Suprapubic skin (tissue), 4 donors: Measurements from ENCODE around the gene SETBP1. TPM values are rescaled to one million over a fixed set of nuclear protein-coding genes. Genes with fewer than 3 reads are reported as not detected.
A peak's percentile ranks its signal among the peaks of the same experiment; 100 is the strongest.

Experiments used
- DNase-seq, 2 donors: peaks; one replicate each; pipeline ENCODE4 v3.0.0-alpha.2; 2019; ENCODE audit warnings: low spot score in 2 of 2
- H3K27ac ChIP-seq: fragments of 200-600 bp; sonication (generic); one replicate; pipeline ENCODE4 v1.5.1; 2019
- H3K27me3 ChIP-seq: fragments of 200-600 bp; sonication (generic); one replicate; pipeline ENCODE4 v1.5.1; 2019
- H3K36me3 ChIP-seq: fragments of 200-600 bp; sonication (generic); one replicate; pipeline ENCODE4 v1.5.1; 2019
- H3K4me1 ChIP-seq: fragments of 200-600 bp; sonication (generic); one replicate; pipeline ENCODE4 v1.5.1; 2019
- H3K4me3 ChIP-seq: fragments of 200-600 bp; sonication (generic); one replicate; pipeline ENCODE4 v1.5.1; 2019; ENCODE audit warnings: mild to moderate bottlenecking
- H3K9me3 ChIP-seq: fragments of 200-600 bp; sonication (generic); one replicate; pipeline ENCODE4 v1.5.1; 2019
- EP300 ChIP-seq: sonication (generic); formaldehyde crosslinking; IDR thresholded peaks from one replicate; pipeline ENCODE4 v1.6.1; 2017; ENCODE audit warnings: antibody characterized with exemption
- POLR2A ChIP-seq, 2 donors: fragments of 450-650 bp; IDR thresholded peaks; one replicate each; pipeline ENCODE4 v1.6.1; 2017; ENCODE audit warnings: antibody characterized with exemption in 2 of 2, mild to moderate bottlenecking in 2 of 2, moderate library complexity in 2 of 2
- POLR2AphosphoS5 ChIP-seq, 3 donors: sonication (generic); formaldehyde crosslinking; IDR thresholded peaks; one replicate each; pipeline ENCODE4 v1.6.1; 2017; ENCODE audit warnings: antibody characterized with exemption in 3 of 3
- WGBS: methylation state at CpG from one replicate; pipeline ENCODE4 v1.1.5; 2018; 5-methylcytosine and 5-hydroxymethylcytosine counted together
- total RNA-seq, 4 donors: library from RNA; depleted of rRNA; stranded (reverse); fragments of >200 nt; gene quantifications; one replicate each; pipeline ENCODE4 v1.1.0, GENCODE V29; 2016
- TF ChIP-seq, protein P1 (sequence below), 2 donors: fragments of 200-600 bp in 1 of 2; fragments of 450-650 bp in 1 of 2; sonication (generic) in 1 of 2; IDR thresholded peaks; one replicate each; pipeline ENCODE4 v1.5.1; 2016 to 2019; ENCODE audit warnings: antibody characterized with exemption in 2 of 2, mild to moderate bottlenecking in 1 of 2, moderate library complexity in 1 of 2

SETBP1 gene
- total RNA-seq, 4 donors from 2014 or later = 13.1 to 25.6 (median 17.2) TPM

DNA sequence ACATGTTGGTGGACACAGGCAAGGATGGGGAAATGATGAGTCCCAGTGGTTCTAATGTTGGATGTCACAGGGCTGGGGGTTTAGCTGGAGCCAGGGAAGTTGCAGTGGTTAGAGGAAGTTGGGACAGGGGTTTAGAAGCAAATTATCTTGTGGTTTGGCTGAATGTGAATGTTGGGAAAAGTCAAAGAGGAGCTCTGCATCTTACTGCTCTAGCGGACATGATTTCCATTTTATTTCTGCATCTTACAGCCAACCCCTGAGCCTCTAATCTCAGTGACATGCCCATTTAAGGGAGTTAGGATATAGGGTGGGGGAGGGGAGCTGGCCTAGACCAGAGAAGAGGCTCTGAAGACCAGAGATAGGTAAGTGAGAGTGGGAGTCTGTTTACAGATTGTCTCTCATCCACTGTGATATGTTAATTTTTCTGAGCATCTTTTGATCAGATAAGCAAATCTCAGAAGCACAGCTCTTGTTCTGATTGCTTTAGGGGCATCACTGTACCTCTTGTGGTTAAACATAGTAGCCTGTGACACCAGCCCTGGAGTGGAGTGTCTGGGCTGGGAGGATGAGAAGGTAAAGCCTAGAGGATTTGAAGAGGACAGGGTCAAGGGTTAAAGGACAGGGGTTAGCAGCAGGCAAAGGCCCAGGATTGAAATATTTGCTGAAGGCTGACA, 43.6 kb downstream of the SETBP1 start:
- H3K27ac ChIP-seq = peak overlapping the region; percentile 76
- no peak for TF ChIP-seq POLR2A (IDR thresholded peaks at IDR 0.05)
- TF ChIP-seq, protein P1, sequence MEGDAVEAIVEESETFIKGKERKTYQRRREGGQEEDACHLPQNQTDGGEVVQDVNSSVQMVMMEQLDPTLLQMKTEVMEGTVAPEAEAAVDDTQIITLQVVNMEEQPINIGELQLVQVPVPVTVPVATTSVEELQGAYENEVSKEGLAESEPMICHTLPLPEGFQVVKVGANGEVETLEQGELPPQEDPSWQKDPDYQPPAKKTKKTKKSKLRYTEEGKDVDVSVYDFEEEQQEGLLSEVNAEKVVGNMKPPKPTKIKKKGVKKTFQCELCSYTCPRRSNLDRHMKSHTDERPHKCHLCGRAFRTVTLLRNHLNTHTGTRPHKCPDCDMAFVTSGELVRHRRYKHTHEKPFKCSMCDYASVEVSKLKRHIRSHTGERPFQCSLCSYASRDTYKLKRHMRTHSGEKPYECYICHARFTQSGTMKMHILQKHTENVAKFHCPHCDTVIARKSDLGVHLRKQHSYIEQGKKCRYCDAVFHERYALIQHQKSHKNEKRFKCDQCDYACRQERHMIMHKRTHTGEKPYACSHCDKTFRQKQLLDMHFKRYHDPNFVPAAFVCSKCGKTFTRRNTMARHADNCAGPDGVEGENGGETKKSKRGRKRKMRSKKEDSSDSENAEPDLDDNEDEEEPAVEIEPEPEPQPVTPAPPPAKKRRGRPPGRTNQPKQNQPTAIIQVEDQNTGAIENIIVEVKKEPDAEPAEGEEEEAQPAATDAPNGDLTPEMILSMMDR (IDR thresholded peaks at IDR 0.05) = no peak
- no peak for TF ChIP-seq POLR2AphosphoS5 (IDR thresholded peaks at IDR 0.05)
- no peak for TF ChIP-seq EP300
- no peaks in the 10 kb centered on the region for H3K27me3 ChIP-seq
- peaks cover 35% of the 10 kb centered on the region for H3K4me1 ChIP-seq
- no peaks in the 10 kb centered on the region for H3K36me3 ChIP-seq
- DNase-seq = no peak
- 74% methylated on average over 1 of the region's 1 CpG for WGBS
- no peaks in the 10 kb centered on the region for H3K9me3 ChIP-seq
- H3K4me3 ChIP-seq = no peak overlapping the region

DNA sequence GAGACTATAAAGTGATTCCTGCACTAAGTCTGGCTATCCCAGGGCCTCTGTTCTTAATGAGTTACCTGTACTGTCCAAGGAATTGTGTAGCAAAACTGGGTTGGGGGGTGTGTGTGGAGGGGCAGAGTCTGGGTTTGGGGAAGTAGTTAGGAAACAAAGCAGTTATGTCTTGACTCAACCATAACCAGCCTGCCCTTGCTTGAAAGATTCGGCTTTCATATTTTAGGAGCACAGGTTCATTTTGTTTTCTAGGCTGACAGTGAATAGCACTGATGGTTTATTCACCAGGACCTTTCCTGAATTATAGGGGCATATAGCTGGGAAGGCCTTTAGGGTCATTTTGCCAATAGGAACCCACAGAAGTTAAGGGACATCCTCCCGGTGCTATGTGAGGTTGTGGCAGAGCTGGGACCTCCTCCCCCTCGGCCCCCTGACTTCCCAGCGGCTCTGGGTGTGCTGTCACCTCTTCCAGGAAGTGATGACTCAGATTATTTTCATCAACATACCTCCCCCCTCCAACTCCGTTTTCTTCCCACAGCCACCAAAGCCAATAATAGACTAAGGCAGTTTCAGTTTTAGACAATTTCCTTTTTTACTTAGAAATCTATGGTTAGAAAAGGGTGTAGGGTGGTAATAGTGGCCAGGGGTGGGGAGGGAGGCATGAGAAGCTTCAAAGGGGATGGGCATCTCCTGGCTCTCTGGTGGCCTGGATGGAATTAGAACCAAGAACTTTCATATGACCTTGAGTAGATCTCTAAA, 44.8 kb downstream of the SETBP1 start:
- H3K27ac ChIP-seq = peak overlapping the region; percentile 76
- WGBS = 37% methylated on average over 5 of the region's 5 CpGs
- TF ChIP-seq POLR2AphosphoS5 (IDR thresholded peaks at IDR 0.05) (no peak), EP300 (no peak), POLR2A (IDR thresholded peaks at IDR 0.05) (no peak)
- TF ChIP-seq, protein P1 (IDR thresholded peaks at IDR 0.05) = no peak
- H3K9me3 ChIP-seq = no peaks in the 10 kb centered on the region
- no peak for DNase-seq
- no peaks in the 10 kb centered on the region for H3K27me3 ChIP-seq
- peaks cover 44% of the 10 kb centered on the region for H3K4me1 ChIP-seq
- H3K36me3 ChIP-seq = no peaks in the 10 kb centered on the region
- no peak overlapping the region for H3K4me3 ChIP-seq

DNA sequence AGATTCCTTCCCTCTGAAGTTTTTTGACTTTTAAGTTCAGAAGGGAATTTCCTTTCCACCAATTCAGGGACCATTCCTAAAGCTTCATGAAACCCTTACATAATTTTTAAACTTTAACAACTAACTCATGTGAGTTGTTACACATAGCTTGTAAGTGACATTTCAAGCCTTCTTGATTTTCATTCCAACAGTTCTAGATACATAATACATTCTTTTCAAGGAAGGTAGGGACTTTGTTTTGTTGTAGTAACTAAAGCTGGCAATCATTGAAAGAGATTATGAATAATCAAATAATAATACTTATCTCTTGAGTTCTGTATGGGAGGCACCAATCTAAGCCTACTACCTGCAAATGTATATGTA, 45.4 kb downstream of the SETBP1 start:
- TF ChIP-seq POLR2A (IDR thresholded peaks at IDR 0.05) (no peak), POLR2AphosphoS5 (IDR thresholded peaks at IDR 0.05) (no peak), EP300 (no peak)
- TF ChIP-seq, protein P1 (IDR thresholded peaks at IDR 0.05) = no peak
- Histone ChIP-seq H3K4me3 (no peak overlapping the region), H3K9me3 (no peaks in the 10 kb centered on the region), H3K36me3 (no peaks in the 10 kb centered on the region), H3K27me3 (no peaks in the 10 kb centered on the region), H3K4me1 (peaks cover 50% of the 10 kb centered on the region), H3K27ac (peak overlapping the region; percentile 76)
- no peak for DNase-seq

DNA sequence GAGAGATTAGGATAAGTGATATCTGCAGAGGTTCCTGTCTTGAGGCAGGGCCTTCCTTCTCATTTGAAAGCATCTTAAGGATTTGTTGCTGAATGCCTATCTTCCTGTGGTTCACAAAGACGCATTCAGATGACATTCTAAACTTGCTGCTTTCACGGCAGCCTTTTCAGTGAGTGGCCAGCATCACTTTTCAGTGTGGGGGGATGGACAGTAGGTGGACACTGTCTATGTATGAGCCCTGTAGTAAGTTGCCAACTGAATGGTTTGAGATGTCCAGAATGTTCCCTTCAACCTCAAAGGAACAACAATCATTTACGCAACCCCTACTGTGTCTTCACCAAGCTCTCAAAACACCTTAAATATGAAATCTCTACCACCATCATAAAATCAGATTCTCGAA, 46.6 kb downstream of the SETBP1 start:
- no peak overlapping the region for H3K27ac ChIP-seq
- H3K27me3 ChIP-seq = no peaks in the 10 kb centered on the region
- 94% methylated on average over 4 of the region's 4 CpGs for WGBS
- no peaks in the 10 kb centered on the region for H3K36me3 ChIP-seq
- no peaks in the 10 kb centered on the region for H3K9me3 ChIP-seq
- H3K4me1 ChIP-seq = peaks cover 61% of the 10 kb centered on the region
- no peak for TF ChIP-seq POLR2A (IDR thresholded peaks at IDR 0.05)
- TF ChIP-seq EP300 = no peak
- TF ChIP-seq POLR2AphosphoS5 (IDR thresholded peaks at IDR 0.05) = no peak
- TF ChIP-seq, protein P1 (IDR thresholded peaks at IDR 0.05) = no peak
- H3K4me3 ChIP-seq = no peak overlapping the region
- no peak for DNase-seq

DNA sequence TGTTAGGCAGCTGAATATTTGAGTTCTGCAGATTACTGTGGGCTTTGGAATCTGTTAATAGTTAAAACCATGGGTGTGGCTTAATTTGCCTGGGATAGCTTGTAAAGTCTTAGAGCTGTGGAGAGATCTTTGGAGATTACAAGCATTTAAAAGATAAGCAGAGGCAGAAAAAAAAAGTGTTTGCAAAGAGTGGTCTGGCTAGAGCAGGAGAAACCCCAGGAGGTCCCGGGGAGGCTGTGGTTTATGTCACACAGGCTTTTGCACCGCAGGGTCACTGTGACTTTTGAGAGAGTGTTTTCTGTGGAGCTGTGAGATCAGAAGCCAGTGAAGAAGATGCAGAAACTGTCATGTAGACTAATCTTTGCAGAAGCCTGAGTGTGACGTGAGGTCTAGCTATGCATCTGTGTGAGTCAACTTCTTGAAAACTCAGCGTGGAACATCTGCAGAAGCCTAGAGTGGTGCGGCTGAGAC, 49.0 kb downstream of the SETBP1 start:
- DNase-seq = no peak
- 60% methylated on average over 5 of the region's 5 CpGs for WGBS
- H3K9me3 ChIP-seq = no peaks in the 10 kb centered on the region
- no peak for TF ChIP-seq EP300
- no peaks in the 10 kb centered on the region for H3K27me3 ChIP-seq
- H3K27ac ChIP-seq = no peak overlapping the region
- no peaks in the 10 kb centered on the region for H3K36me3 ChIP-seq
- peaks cover 72% of the 10 kb centered on the region for H3K4me1 ChIP-seq
- H3K4me3 ChIP-seq = no peak overlapping the region
